Neural progenitor cell (in vitro differentiated cells): Measurements from ENCODE around the gene FBXL13. TPM values are rescaled to one million over a fixed set of nuclear protein-coding genes. Genes with fewer than 3 reads are reported as not detected.
A peak's percentile ranks its signal among the peaks of the same experiment; 100 is the strongest.
"Not testable (repeated sequence)": the region's sequence is repeated elsewhere in the genome, so short reads cannot be mapped to it uniquely, and the experiment has no call there.

Source experiments
- DNase-seq: peaks from one replicate; pipeline ENCODE4 v3.0.0-alpha.2; 2016; ENCODE audit warnings: low spot score
- H2AFZ ChIP-seq: fragments of 200-600 bp; sonication (generic); replicated peaks from 2 replicates; pipeline ENCODE4 v1.6.1; 2016; ENCODE audit warnings: antibody characterized with exemption
- H3F3A ChIP-seq: fragments of 200-600 bp; sonication (generic); 2 replicates; pipeline ENCODE4 v1.6.1; 2016; ENCODE audit warnings: antibody characterized with exemption, low read depth
- H3K27ac ChIP-seq: fragments of 200-600 bp; sonication (generic); 2 replicates; pipeline ENCODE4 v1.5.1; 2016; ENCODE audit warnings: mild to moderate bottlenecking
- H3K27me3 ChIP-seq: fragments of 200-600 bp; sonication (generic); 2 replicates; pipeline ENCODE4 v1.6.1; 2016; ENCODE audit warnings: mild to moderate bottlenecking, moderate library complexity
- H3K36me3 ChIP-seq: fragments of 200-600 bp; sonication (generic); 2 replicates; pipeline ENCODE4 v1.5.1; 2016
- H3K4me1 ChIP-seq: fragments of 200-600 bp; sonication (generic); 2 replicates; pipeline ENCODE4 v1.6.1; 2016; ENCODE audit warnings: mixed run types
- H3K4me2 ChIP-seq: fragments of 200-600 bp; sonication (generic); 2 replicates; pipeline ENCODE4 v1.6.1; 2016
- H3K4me3 ChIP-seq: fragments of 200-600 bp; sonication (generic); 2 replicates; pipeline ENCODE4 v1.5.1; 2016
- H3K79me2 ChIP-seq: fragments of 200-600 bp; sonication (generic); 2 replicates; pipeline ENCODE4 v1.6.1; 2016; ENCODE audit warnings: low read depth
- H3K9ac ChIP-seq: fragments of 200-600 bp; sonication (generic); 2 replicates; pipeline ENCODE4 v1.6.1; 2016
- H3K9me3 ChIP-seq: fragments of 200-600 bp; sonication (generic); 2 replicates; pipeline ENCODE4 v1.5.1; 2016; ENCODE audit warnings: low read depth
- H4K20me1 ChIP-seq: fragments of 200-600 bp; sonication (generic); 2 replicates; pipeline ENCODE4 v1.6.1; 2016; ENCODE audit warnings: low read depth
- H3K27ac Mint-ChIP-seq: 3 replicates; pipeline ENCODE4 v1.8.0; 2021; ENCODE audit warnings: mixed read lengths
- H3K27me3 Mint-ChIP-seq: 2 replicates; pipeline ENCODE4 v1.8.0; 2022; ENCODE audit warnings: low read depth, mild to moderate bottlenecking, inconsistent platforms, moderate library complexity, mixed read lengths; ENCODE audit not compliant: insufficient read depth
- H3K36me3 Mint-ChIP-seq: 3 replicates; pipeline ENCODE4 v1.8.0; 2021; ENCODE audit warnings: mixed read lengths
- H3K4me1 Mint-ChIP-seq: 3 replicates; pipeline ENCODE4 v1.8.0; 2021; ENCODE audit warnings: mixed read lengths
- H3K4me3 Mint-ChIP-seq: 3 replicates; pipeline ENCODE4 v1.8.0; 2021; ENCODE audit warnings: mild to moderate bottlenecking, moderate library complexity, mixed read lengths
- H3K9me3 Mint-ChIP-seq: 3 replicates; pipeline ENCODE4 v1.8.0; 2020; ENCODE audit warnings: mixed read lengths
- CTCF ChIP-seq: fragments of 200-600 bp; sonication (generic); IDR thresholded peaks from 2 replicates; pipeline ENCODE4 v1.5.1; 2017; ENCODE audit warnings: antibody characterized with exemption, mild to moderate bottlenecking
- EZH2 ChIP-seq: fragments of 200-600 bp; sonication (generic); IDR thresholded peaks from 2 replicates; pipeline ENCODE4 v1.6.1; 2017; ENCODE audit warnings: antibody characterized with exemption, mild to moderate bottlenecking, moderate library complexity
- EZH2phosphoT487 ChIP-seq: fragments of 200-600 bp; sonication (generic); IDR thresholded peaks from 2 replicates; pipeline ENCODE4 v1.6.1; 2017; ENCODE audit warnings: antibody characterized with exemption
- total RNA-seq: library from RNA; depleted of rRNA; stranded (reverse); fragments of >200 nt; gene quantifications from 2 replicates; pipeline ENCODE4 v1.2.3, GENCODE V29; 2015; ENCODE audit warnings: low replicate concordance

FBXL13 gene
- total RNA-seq, 1 donor from 2014 or later, result 8.2 TPM

- H3K9ac ChIP-seq, result no peak overlapping the region
- H3K4me3 ChIP-seq, result no peak overlapping the region
- peaks cover 5% of the 10 kb centered on the region for H3F3A ChIP-seq
- H2AFZ ChIP-seq, result no peak overlapping the region
- no peaks in the 10 kb centered on the region for H3K79me2 ChIP-seq
- peaks cover 12% of the 10 kb centered on the region for H3K36me3 ChIP-seq
- DNase-seq, result no peak
- no peak overlapping the region for H3K27ac ChIP-seq
- H3K27me3 Mint-ChIP-seq, result no peaks in the 10 kb centered on the region
- no peak overlapping the region for H3K4me3 Mint-ChIP-seq
- no peaks in the 10 kb centered on the region for H3K4me1 ChIP-seq
- no peak overlapping the region for H3K4me2 ChIP-seq
- no peaks in the 10 kb centered on the region for H4K20me1 ChIP-seq
- peaks cover 25% of the 10 kb centered on the region for H3K36me3 Mint-ChIP-seq
- H3K9me3 Mint-ChIP-seq, result no peaks in the 10 kb centered on the region
- H3K4me1 Mint-ChIP-seq, result no peaks in the 10 kb centered on the region
- no peaks in the 10 kb centered on the region for H3K27me3 ChIP-seq
- no peaks in the 10 kb centered on the region for H3K9me3 ChIP-seq
- TF ChIP-seq CTCF, result no peak
- no peak for TF ChIP-seq EZH2
- TF ChIP-seq EZH2phosphoT487, result no peak
- H3K27ac Mint-ChIP-seq, result no peak overlapping the region
Measured at GRCh38 chr7:103094102-103094501, 19.5 kb upstream of the FBXL13 start.

- no peak overlapping the region for H3K9ac ChIP-seq
- no peak for DNase-seq
- no peaks in the 10 kb centered on the region for H3K9me3 ChIP-seq
- no peaks in the 10 kb centered on the region for H4K20me1 ChIP-seq
- H3K27me3 ChIP-seq, result no peaks in the 10 kb centered on the region
- H3K27ac Mint-ChIP-seq, result peak overlapping the region; percentile 50
- no peaks in the 10 kb centered on the region for H3K79me2 ChIP-seq
- H3K27ac ChIP-seq, result no peak overlapping the region
- peaks cover 27% of the 10 kb centered on the region for H3K36me3 Mint-ChIP-seq
- no peak overlapping the region for H3K4me3 ChIP-seq
- H3K9me3 Mint-ChIP-seq, result no peaks in the 10 kb centered on the region
- H3K36me3 ChIP-seq, result peaks cover 12% of the 10 kb centered on the region
- no peaks in the 10 kb centered on the region for H3K4me1 ChIP-seq
- no peak overlapping the region for H3K4me3 Mint-ChIP-seq
- H3K4me2 ChIP-seq, result no peak overlapping the region
- no peak for TF ChIP-seq EZH2
- TF ChIP-seq CTCF, result no peak
- no peak for TF ChIP-seq EZH2phosphoT487
- no peaks in the 10 kb centered on the region for H3K27me3 Mint-ChIP-seq
- peaks cover 5% of the 10 kb centered on the region for H3F3A ChIP-seq
- no peak overlapping the region for H2AFZ ChIP-seq
- no peaks in the 10 kb centered on the region for H3K4me1 Mint-ChIP-seq
Measured at GRCh38 chr7:103093429-103093828, 18.8 kb upstream of the FBXL13 start.

- H3K4me2 ChIP-seq, H4K20me1 ChIP-seq, H3K4me3 ChIP-seq, H3K9me3 ChIP-seq, H3K9me3 Mint-ChIP-seq, H3K4me1 ChIP-seq, DNase-seq, H3K79me2 ChIP-seq, H3K4me3 Mint-ChIP-seq, H3K27ac ChIP-seq, H3K27ac Mint-ChIP-seq, H3K27me3 ChIP-seq, H3F3A ChIP-seq, H3K27me3 Mint-ChIP-seq, H2AFZ ChIP-seq, H3K4me1 Mint-ChIP-seq, H3K9ac ChIP-seq: not testable (repeated sequence)
- peaks cover 30% of the 10 kb centered on the region for H3K36me3 Mint-ChIP-seq
- peaks cover 12% of the 10 kb centered on the region for H3K36me3 ChIP-seq
Measured at GRCh38 chr7:103092321-103092720, 17.7 kb upstream of the FBXL13 start.

GRCh38 chr7:103083210-103083609 lies 8.6 kb upstream of the FBXL13 start:
- Histone ChIP-seq H3K27me3 (no peaks in the 10 kb centered on the region), H3K36me3 (no peaks in the 10 kb centered on the region), H3K4me3 (no peak overlapping the region), H3F3A (no peaks in the 10 kb centered on the region), H3K4me1 (no peaks in the 10 kb centered on the region), H3K27ac (no peak overlapping the region), H2AFZ (no peak overlapping the region), H3K9ac (no peak overlapping the region), H3K4me2 (no peak overlapping the region), H4K20me1 (no peaks in the 10 kb centered on the region), H3K79me2 (peaks cover 49% of the 10 kb centered on the region), H3K9me3 (no peaks in the 10 kb centered on the region)
- peaks cover 2% of the 10 kb centered on the region for H3K4me1 Mint-ChIP-seq
- no peak overlapping the region for H3K27ac Mint-ChIP-seq
- no peaks in the 10 kb centered on the region for H3K27me3 Mint-ChIP-seq
- H3K9me3 Mint-ChIP-seq, result no peaks in the 10 kb centered on the region
- H3K36me3 Mint-ChIP-seq, result peaks cover 8% of the 10 kb centered on the region
- DNase-seq, result no peak
- H3K4me3 Mint-ChIP-seq, result no peak overlapping the region
- TF ChIP-seq EZH2 (no peak), EZH2phosphoT487 (no peak), CTCF (no peak)
